ENCODE results near the gene OAS3.

GRCh38 chr12:112936264-112936663, 2.0 kb upstream of the OAS3 start:
- TF ChIP-seq CTCF (IDR thresholded peaks at IDR 0.05 in 2 of 3, conservative IDR thresholded peaks at IDR 0.05 in 1 of 3; ENCODE audit: borderline replicate concordance in 1 of 3, insufficient read depth in 1 of 3, low read depth in 2 of 3, low read length in 2 of 3), result no peak
- TF ChIP-seq POLR2A (IDR thresholded peaks at IDR 0.05; ENCODE audit: borderline replicate concordance, extremely low read depth, insufficient read depth, insufficient read length), result no peak
- no peak for TF ChIP-seq ZFX (IDR thresholded peaks at IDR 0.05)
- no peak for TF ChIP-seq MAX (IDR thresholded peaks at IDR 0.05)
- TF ChIP-seq POLR2AphosphoS5 (IDR thresholded peaks at IDR 0.05; ENCODE audit: low read depth, low read length), result no peak
- TF ChIP-seq YY1 (IDR thresholded peaks at IDR 0.05; ENCODE audit: extremely low read depth, insufficient replicate concordance, low read depth, low read length), result no peak
